ENCODE data around the gene BMP8A.
A peak's percentile ranks its signal among the peaks of the same experiment; 100 is the strongest.

- peak; percentile 18; the same call in 1 of the 2 replicates for TF ChIP-seq CTCF (IDR thresholded peaks at IDR 0.05; ENCODE audit: low read depth, low read length)
- TF ChIP-seq EZH2phosphoT487 (IDR thresholded peaks at IDR 0.05; ENCODE audit: low read depth) = no peak
These were observed 15.9 kb downstream of the BMP8A start for GRCh38 chr1:39507230-39507928.

Measured in OCI-LY3 (cell line).